ENCODE measurements around the gene CD59. TPM values are rescaled to one million over a fixed set of nuclear protein-coding genes. Genes with fewer than 3 reads are reported as not detected.

CD59 gene
- total RNA-seq, 1 donor from 2014 or later, result 27.8 TPM

Other genes starting within 250 kb of the CD59 start
- gene C11orf91, start 35.6 kb downstream of the CD59 start, total RNA-seq, result not detected
- 63.2 TPM for gene FBXO3, start 38.1 kb upstream of the CD59 start, total RNA-seq
- gene LMO2, start 155.7 kb upstream of the CD59 start, total RNA-seq, result 13.5 TPM

Measured in temporal lobe (tissue), 1 donor.